Endodermal cell (in vitro differentiated cells): ENCODE data around the gene ELK4. TPM values are rescaled to one million over a fixed set of nuclear protein-coding genes. Genes with fewer than 3 reads are reported as not detected.

Experiments used
- DNase-seq: peaks from one replicate; pipeline ENCODE4 v3.0.0-alpha.2; 2017
- H3K27ac ChIP-seq: 2 replicates; pipeline ENCODE4 v1.5.1; 2013; ENCODE audit warnings: mild to moderate bottlenecking, low read depth, low read length, moderate library complexity
- H3K27me3 ChIP-seq: 2 replicates; pipeline ENCODE4 v1.6.1; 2013; ENCODE audit warnings: mild to moderate bottlenecking, low read length, moderate library complexity; ENCODE audit not compliant: insufficient read depth, control insufficient read depth, poor library complexity, severe bottlenecking
- H3K36me3 ChIP-seq: 2 replicates; pipeline ENCODE4 v1.7.0; 2013; ENCODE audit warnings: mild to moderate bottlenecking, low read length, moderate library complexity; ENCODE audit not compliant: control insufficient read depth, insufficient read depth
- H3K4me1 ChIP-seq: one replicate; pipeline ENCODE4 v1.7.0; 2013; ENCODE audit warnings: low read length; ENCODE audit not compliant: control insufficient read depth, insufficient read depth
- H3K4me3 ChIP-seq: 2 replicates; pipeline ENCODE4 v1.5.1; 2013; ENCODE audit warnings: mild to moderate bottlenecking, low read length, moderate library complexity
- H3K9ac ChIP-seq: 2 replicates; pipeline ENCODE4 v1.6.1; 2013; ENCODE audit warnings: mild to moderate bottlenecking, low read length, moderate library complexity; ENCODE audit not compliant: poor library complexity, severe bottlenecking; ENCODE audit errors: extremely low read depth
- H3K9me3 ChIP-seq: 2 replicates; pipeline ENCODE4 v1.6.1; 2013; ENCODE audit warnings: mild to moderate bottlenecking, low read length, moderate library complexity; ENCODE audit not compliant: control insufficient read depth
- H3K27ac Mint-ChIP-seq: 2 replicates; pipeline ENCODE4 v1.8.0; 2020; ENCODE audit warnings: mixed read lengths
- H3K27me3 Mint-ChIP-seq: 2 replicates; pipeline ENCODE4 v1.8.0; 2021; ENCODE audit warnings: mild to moderate bottlenecking, mixed read lengths; ENCODE audit not compliant: insufficient read depth
- H3K36me3 Mint-ChIP-seq: 2 replicates; pipeline ENCODE4 v1.8.0; 2020; ENCODE audit warnings: low read depth, mixed read lengths
- H3K4me1 Mint-ChIP-seq: 2 replicates; pipeline ENCODE4 v1.8.0; 2020; ENCODE audit warnings: mixed read lengths
- H3K4me3 Mint-ChIP-seq: 2 replicates; pipeline ENCODE4 v1.8.0; 2020; ENCODE audit warnings: mild to moderate bottlenecking, moderate library complexity, mixed read lengths
- H3K9me3 Mint-ChIP-seq: 2 replicates; pipeline ENCODE4 v1.8.0; 2020; ENCODE audit warnings: mild to moderate bottlenecking, mixed read lengths
- WGBS, 2 experiments: methylation state at CpG; one replicate each; pipeline versions ENCODE4 v1.1.5 to v1.1.7; 2013; ENCODE audit warnings: missing lambda C conversion rate in 2 of 2, mixed read lengths in 1 of 2; ENCODE audit not compliant: insufficient coverage in 1 of 2, insufficient read length in 1 of 2; 5-methylcytosine and 5-hydroxymethylcytosine counted together
- total RNA-seq, 2 donors: library from RNA; stranded (reverse); fragmentation: NEBNext Ultra II Directional in 1 of 2; extraction: Animal tissue kit (Norgen Biotek cat#: 25700) in 1 of 2; gene quantifications; 2 replicates in 1 of 2; 3 replicates in 1 of 2; pipeline ENCODE4 v1.2.1, GENCODE V29; 2021
- TF ChIP-seq, protein P1 (sequence below): fragments of 200-600 bp; sonication (generic); conservative IDR thresholded peaks from 2 replicates; pipeline ENCODE4 v1.5.0; 2021; ENCODE audit warnings: antibody characterized with exemption, mild to moderate bottlenecking

Gene ELK4
- total RNA-seq, 2 donors from 2014 or later: 29.6 to 41.6 TPM

DNA sequence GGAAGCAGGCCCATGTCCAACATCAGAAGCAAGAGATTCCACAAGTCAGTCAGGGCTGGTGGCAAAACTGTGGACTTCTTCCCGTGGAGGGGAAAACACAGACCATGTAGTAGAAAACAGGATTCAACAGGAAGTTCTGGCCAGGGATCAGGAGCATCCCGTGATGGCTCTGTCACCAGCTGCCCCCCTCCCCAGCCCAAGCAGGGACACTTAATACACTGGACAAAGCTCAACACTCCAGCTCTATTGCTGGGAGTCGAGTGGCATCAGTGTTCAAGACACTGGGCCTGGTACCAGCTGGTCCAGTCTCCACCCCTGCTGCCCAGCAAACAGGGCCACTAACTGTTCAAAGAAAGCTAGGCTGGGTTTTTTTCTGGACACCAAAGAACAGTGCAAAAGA is 44.8 kb upstream of the ELK4 start:
- peaks cover 16% of the 10 kb centered on the region for H3K4me1 ChIP-seq
- H3K4me3 ChIP-seq: no peak overlapping the region
- Mint-ChIP-seq H3K27ac (no peak overlapping the region), H3K4me1 (peaks cover 54% of the 10 kb centered on the region), H3K36me3 (no peaks in the 10 kb centered on the region), H3K9me3 (no peaks in the 10 kb centered on the region), H3K4me3 (no peak overlapping the region), H3K27me3 (peaks cover 11% of the 10 kb centered on the region)
- peak; percentile 11 for DNase-seq
- H3K27ac ChIP-seq: no peak overlapping the region
- WGBS, 2 experiments: 88 to 100% methylated on average over 2 to 3 of the region's 3 CpGs
- H3K9ac ChIP-seq: no peak overlapping the region
- H3K36me3 ChIP-seq: no peaks in the 10 kb centered on the region
- TF ChIP-seq, protein P1, sequence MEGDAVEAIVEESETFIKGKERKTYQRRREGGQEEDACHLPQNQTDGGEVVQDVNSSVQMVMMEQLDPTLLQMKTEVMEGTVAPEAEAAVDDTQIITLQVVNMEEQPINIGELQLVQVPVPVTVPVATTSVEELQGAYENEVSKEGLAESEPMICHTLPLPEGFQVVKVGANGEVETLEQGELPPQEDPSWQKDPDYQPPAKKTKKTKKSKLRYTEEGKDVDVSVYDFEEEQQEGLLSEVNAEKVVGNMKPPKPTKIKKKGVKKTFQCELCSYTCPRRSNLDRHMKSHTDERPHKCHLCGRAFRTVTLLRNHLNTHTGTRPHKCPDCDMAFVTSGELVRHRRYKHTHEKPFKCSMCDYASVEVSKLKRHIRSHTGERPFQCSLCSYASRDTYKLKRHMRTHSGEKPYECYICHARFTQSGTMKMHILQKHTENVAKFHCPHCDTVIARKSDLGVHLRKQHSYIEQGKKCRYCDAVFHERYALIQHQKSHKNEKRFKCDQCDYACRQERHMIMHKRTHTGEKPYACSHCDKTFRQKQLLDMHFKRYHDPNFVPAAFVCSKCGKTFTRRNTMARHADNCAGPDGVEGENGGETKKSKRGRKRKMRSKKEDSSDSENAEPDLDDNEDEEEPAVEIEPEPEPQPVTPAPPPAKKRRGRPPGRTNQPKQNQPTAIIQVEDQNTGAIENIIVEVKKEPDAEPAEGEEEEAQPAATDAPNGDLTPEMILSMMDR: no peak
- H3K27me3 ChIP-seq: peaks cover 10% of the 10 kb centered on the region
- H3K9me3 ChIP-seq: no peaks in the 10 kb centered on the region

DNA sequence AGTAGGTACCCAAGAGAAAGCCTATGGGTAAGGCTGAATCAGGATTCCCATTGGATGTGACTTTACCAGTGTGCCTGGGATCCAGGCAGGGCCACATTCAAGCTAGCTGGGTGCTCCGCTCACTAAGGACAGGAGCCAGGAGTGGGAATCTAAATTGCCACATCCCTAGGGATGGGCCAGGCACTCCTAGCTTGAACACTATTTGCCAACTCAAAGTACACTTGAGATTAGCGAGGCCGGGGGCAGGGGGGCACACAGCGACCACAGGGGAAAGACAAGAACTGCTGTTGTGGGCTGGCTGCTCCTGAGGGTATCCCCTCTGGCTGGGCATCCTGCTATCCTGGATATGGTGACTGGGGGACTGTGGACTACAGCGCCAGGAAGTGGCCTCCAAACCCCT is 44.2 kb upstream of the ELK4 start:
- TF ChIP-seq, protein P1: no peak
- H3K4me1 Mint-ChIP-seq: peaks cover 60% of the 10 kb centered on the region
- peaks cover 20% of the 10 kb centered on the region for H3K4me1 ChIP-seq
- DNase-seq: peak; percentile 36
- H3K36me3 ChIP-seq: no peaks in the 10 kb centered on the region
- WGBS, 2 experiments: 95 to 100% methylated on average over 2 to 5 of the region's 5 CpGs
- no peaks in the 10 kb centered on the region for H3K9me3 Mint-ChIP-seq
- H3K4me3 Mint-ChIP-seq: no peak overlapping the region
- peaks cover 5% of the 10 kb centered on the region for H3K27me3 Mint-ChIP-seq
- no peak overlapping the region for H3K4me3 ChIP-seq
- H3K27ac Mint-ChIP-seq: peak overlapping the region; percentile 31
- H3K9me3 ChIP-seq: no peaks in the 10 kb centered on the region
- peaks cover 4% of the 10 kb centered on the region for H3K27me3 ChIP-seq
- H3K9ac ChIP-seq: no peak overlapping the region
- H3K36me3 Mint-ChIP-seq: no peaks in the 10 kb centered on the region
- H3K27ac ChIP-seq: no peak overlapping the region

- Mint-ChIP-seq H3K9me3 (no peaks in the 10 kb centered on the region), H3K27me3 (no peaks in the 10 kb centered on the region), H3K36me3 (no peaks in the 10 kb centered on the region), H3K27ac (peak overlapping the region; percentile 31), H3K4me1 (peaks cover 58% of the 10 kb centered on the region), H3K4me3 (no peak overlapping the region)
- WGBS, 2 experiments: 91 to 95% methylated on average over 3 to 4 of the region's 4 CpGs
- no peak for DNase-seq
- Histone ChIP-seq H3K27me3 (no peaks in the 10 kb centered on the region), H3K9me3 (no peaks in the 10 kb centered on the region), H3K4me3 (no peak overlapping the region), H3K4me1 (peaks cover 26% of the 10 kb centered on the region), H3K9ac (no peak overlapping the region), H3K36me3 (no peaks in the 10 kb centered on the region), H3K27ac (no peak overlapping the region)
- TF ChIP-seq, protein P1: no peak
Observed at GRCh38 chr1:205675247-205675646, 43.4 kb upstream of the ELK4 start.
